Loucy (cell line): Measurements from ENCODE around the gene HMGB2.

Experiments
- H2AFZ ChIP-seq: fragments of 200-600 bp; sonication (generic); 2 replicates; pipeline ENCODE4 v1.6.0; 2016; ENCODE audit warnings: antibody characterized with exemption, mild to moderate bottlenecking, low read length, moderate library complexity
- H3F3A ChIP-seq: fragments of 200-600 bp; 2 replicates; pipeline ENCODE4 v1.6.0; 2016; ENCODE audit warnings: antibody characterized with exemption, low read depth, mild to moderate bottlenecking
- H3K27me3 ChIP-seq: fragments of 200-600 bp; sonication (generic); 2 replicates; pipeline ENCODE4 v1.6.1; 2014; ENCODE audit warnings: low read length, mild to moderate bottlenecking; ENCODE audit not compliant: insufficient read depth, poor library complexity, severe bottlenecking
- H3K36me3 ChIP-seq: fragments of 200-600 bp; sonication (generic); 2 replicates; pipeline ENCODE4 v1.6.1; 2016; ENCODE audit warnings: low read length; ENCODE audit not compliant: insufficient read depth
- H3K4me1 ChIP-seq: fragments of 200-600 bp; sonication (generic); 2 replicates; pipeline ENCODE4 v1.5.1; 2014; ENCODE audit warnings: low read length, mild to moderate bottlenecking; ENCODE audit not compliant: insufficient read depth, poor library complexity, severe bottlenecking
- H3K4me2 ChIP-seq: fragments of 200-600 bp; sonication (generic); 2 replicates; pipeline ENCODE4 v1.6.0; 2014; ENCODE audit warnings: antibody characterized with exemption, low read length, low read depth, mild to moderate bottlenecking; ENCODE audit not compliant: poor library complexity, severe bottlenecking
- H3K4me3 ChIP-seq: fragments of 200-600 bp; sonication (generic); 2 replicates; pipeline ENCODE4 v1.5.1; 2014; ENCODE audit warnings: low read length, mild to moderate bottlenecking, mixed read lengths; ENCODE audit not compliant: poor library complexity, severe bottlenecking
- H3K79me2 ChIP-seq: fragments of 200-600 bp; sonication (generic); 2 replicates; pipeline ENCODE4 v1.6.1; 2014; ENCODE audit warnings: low read length; ENCODE audit not compliant: insufficient read depth
- H3K9ac ChIP-seq: fragments of 200-600 bp; sonication (generic); 2 replicates; pipeline ENCODE4 v1.6.0; 2014; ENCODE audit warnings: mild to moderate bottlenecking, low read depth, low read length, moderate library complexity; ENCODE audit not compliant: poor library complexity, severe bottlenecking
- H3K9me2 ChIP-seq: fragments of 200-600 bp; sonication (generic); replicated peaks from 2 replicates; pipeline ENCODE4 v1.6.1; 2016; ENCODE audit warnings: low read depth, low read length, mixed read lengths
- H3K9me3 ChIP-seq: fragments of 200-600 bp; sonication (generic); 2 replicates; pipeline ENCODE4 v1.6.1; 2014; ENCODE audit warnings: mild to moderate bottlenecking, antibody characterized with exemption, low read length, low read depth; ENCODE audit not compliant: insufficient read depth
- H4K20me1 ChIP-seq: fragments of 200-600 bp; sonication (generic); 2 replicates; pipeline ENCODE4 v1.6.0; 2014; ENCODE audit warnings: antibody characterized with exemption, low read length, mild to moderate bottlenecking; ENCODE audit not compliant: insufficient read depth, poor library complexity, severe bottlenecking
- CTCF ChIP-seq: fragments of 200-600 bp; sonication (generic); conservative IDR thresholded peaks from 2 replicates; pipeline ENCODE4 v1.5.1; 2014; ENCODE audit warnings: mild to moderate bottlenecking, antibody characterized with exemption, low read length
- EZH2phosphoT487 ChIP-seq: fragments of 200-600 bp; IDR thresholded peaks from 2 replicates; pipeline ENCODE4 v1.6.1; 2018; ENCODE audit warnings: antibody characterized with exemption, mild to moderate bottlenecking, moderate library complexity, borderline replicate concordance

Gene HMGB2

GRCh38 chr4:173334085-173334890 is at the start of gene HMGB2:
HMGB2 (minus strand) TSS chr4:173334358; CDS start chr4:173333649, 709 bp downstream.
- Histone ChIP-seq H3K4me2 (peak within 1 kb of the TSS; percentile 97), H2AFZ (peak within 1 kb of the TSS; percentile 57), H3K79me2 (peaks cover 90% of the 10 kb centered on the region), H4K20me1 (peaks cover 46% of the 10 kb centered on the region), H3K4me3 (peak within 1 kb of the TSS; percentile 99), H3K9me2 (no peaks in the 10 kb centered on the region), H3K4me1 (peaks cover 60% of the 10 kb centered on the region), H3K36me3 (peaks cover 39% of the 10 kb centered on the region), H3K27me3 (peaks cover 12% of the 10 kb centered on the region), H3K9ac (peak within 1 kb of the TSS; percentile 100), H3K9me3 (no peaks in the 10 kb centered on the region), H3F3A (no peaks in the 10 kb centered on the region)
- TF ChIP-seq EZH2phosphoT487 (no peak), CTCF (no peak)

- Histone ChIP-seq H2AFZ (no peak overlapping the region), H3K36me3 (peaks cover 9% of the 10 kb centered on the region; the same call in 1 of the 2 replicates), H3K4me1 (peaks cover 16% of the 10 kb centered on the region), H3F3A (no peaks in the 10 kb centered on the region), H3K4me2 (no peak overlapping the region), H3K79me2 (peaks cover 34% of the 10 kb centered on the region), H3K27me3 (no peaks in the 10 kb centered on the region), H3K4me3 (no peak overlapping the region), H4K20me1 (peaks cover 1% of the 10 kb centered on the region), H3K9ac (no peak overlapping the region), H3K9me3 (no peaks in the 10 kb centered on the region), H3K9me2 (no peaks in the 10 kb centered on the region)
- no peak for TF ChIP-seq EZH2phosphoT487
- no peak for TF ChIP-seq CTCF
Measured at GRCh38 chr4:173382349-173382748, 48.2 kb upstream of the HMGB2 start.

DNA sequence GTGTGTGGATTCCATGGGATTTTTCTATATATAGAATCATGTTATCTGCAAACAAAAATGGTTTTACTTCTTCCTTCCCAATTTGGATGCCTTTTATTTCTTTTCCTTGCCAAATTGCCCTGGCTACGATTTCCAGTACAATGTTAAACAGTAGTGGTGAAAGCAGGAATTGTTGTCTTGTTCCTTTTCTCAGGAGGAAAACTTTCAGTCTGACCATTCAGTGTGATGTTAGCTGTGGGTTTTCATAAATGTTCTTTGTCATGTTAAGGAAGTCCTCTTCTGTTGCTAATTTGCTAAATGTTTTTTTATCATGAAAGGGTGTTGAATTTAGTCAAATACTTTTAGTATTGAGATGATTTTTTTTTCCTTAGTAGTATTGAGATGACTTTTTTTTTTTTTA is 47.5 kb upstream of the HMGB2 start:
- TF ChIP-seq CTCF (no peak), EZH2phosphoT487 (no peak)
- H4K20me1 ChIP-seq = peaks cover 7% of the 10 kb centered on the region
- H3K4me1 ChIP-seq = peaks cover 16% of the 10 kb centered on the region
- peaks cover 12% of the 10 kb centered on the region; the same call in 1 of the 2 replicates for H3K36me3 ChIP-seq
- peak overlapping the region; percentile 17 for H3K4me2 ChIP-seq
- no peaks in the 10 kb centered on the region for H3F3A ChIP-seq
- H3K4me3 ChIP-seq = no peak overlapping the region
- H3K9me3 ChIP-seq = no peaks in the 10 kb centered on the region
- H3K79me2 ChIP-seq = peaks cover 39% of the 10 kb centered on the region
- no peaks in the 10 kb centered on the region for H3K9me2 ChIP-seq
- H2AFZ ChIP-seq = no peak overlapping the region
- no peaks in the 10 kb centered on the region for H3K27me3 ChIP-seq
- H3K9ac ChIP-seq = peak overlapping the region; percentile 13
